H9 (cell line): ENCODE measurements around the gene CYP27A1. TPM values are rescaled to one million over a fixed set of nuclear protein-coding genes. Genes with fewer than 3 reads are reported as not detected.

Source experiments
- DNase-seq: peaks from one replicate; pipeline ENCODE4 v3.0.0-alpha.2; 2017
- H2AFZ ChIP-seq: one replicate; pipeline ENCODE4 v1.6.1; 2013; ENCODE audit warnings: mild to moderate bottlenecking, low read length, control low read depth, moderate library complexity
- H2AK5ac ChIP-seq: 2 replicates; pipeline ENCODE4 v1.6.1; 2013; ENCODE audit warnings: low read length, control low read depth, mixed read lengths; ENCODE audit not compliant: insufficient read length
- H2BK120ac ChIP-seq: one replicate; pipeline ENCODE4 v1.6.1; 2013; ENCODE audit warnings: low read depth, mild to moderate bottlenecking, low read length, control low read depth, inconsistent platforms; ENCODE audit not compliant: poor library complexity, severe bottlenecking
- H2BK12ac ChIP-seq: 2 replicates; pipeline ENCODE4 v1.6.1; 2013; ENCODE audit warnings: low read length, control low read depth, mixed read lengths, low read depth; ENCODE audit not compliant: insufficient read length
- H2BK15ac ChIP-seq: 2 replicates; pipeline ENCODE4 v1.6.1; 2013; ENCODE audit warnings: low read depth, low read length, control low read depth
- H2BK20ac ChIP-seq: one replicate; pipeline ENCODE4 v1.6.1; 2013; ENCODE audit warnings: low read depth, mild to moderate bottlenecking, low read length, control low read depth, inconsistent platforms; ENCODE audit not compliant: poor library complexity, severe bottlenecking
- H2BK5ac ChIP-seq: 2 replicates; pipeline ENCODE4 v1.6.1; 2013; ENCODE audit warnings: low read length, control low read depth, mixed read lengths; ENCODE audit not compliant: insufficient read length
- H3K14ac ChIP-seq: 2 replicates; pipeline ENCODE4 v1.6.1; 2013; ENCODE audit warnings: low read length, control low read depth; ENCODE audit not compliant: insufficient read depth
- H3K18ac ChIP-seq: 2 replicates; pipeline ENCODE4 v1.6.1; 2013; ENCODE audit warnings: low read depth, mild to moderate bottlenecking, mixed read lengths, low read length, control low read depth; ENCODE audit not compliant: insufficient read length
- H3K23ac ChIP-seq: 2 replicates; pipeline ENCODE4 v1.6.1; 2013; ENCODE audit warnings: low read length, control low read depth, mixed read lengths, low read depth; ENCODE audit not compliant: insufficient read length
- H3K23me2 ChIP-seq: 2 replicates; pipeline ENCODE4 v1.6.1; 2013; ENCODE audit warnings: low read depth, mild to moderate bottlenecking, mixed read lengths, low read length, control low read depth; ENCODE audit not compliant: insufficient read length, poor library complexity, severe bottlenecking
- H3K27ac ChIP-seq: 2 replicates; pipeline ENCODE4 v1.5.1; 2013; ENCODE audit warnings: low read length, control low read depth, mixed read lengths, low read depth; ENCODE audit not compliant: insufficient read length
- H3K27me3 ChIP-seq: 2 replicates; pipeline ENCODE4 v1.6.1; 2013; ENCODE audit warnings: low read length, control low read depth, inconsistent platforms; ENCODE audit not compliant: insufficient read depth
- H3K4ac ChIP-seq: 2 replicates; pipeline ENCODE4 v1.6.1; 2013; ENCODE audit warnings: low read depth, mild to moderate bottlenecking, control low read depth, inconsistent platforms, low read length, moderate library complexity
- H3K4me1 ChIP-seq: 2 replicates; pipeline ENCODE4 v1.6.1; 2013; ENCODE audit warnings: low read length, control low read depth, inconsistent platforms; ENCODE audit not compliant: insufficient read depth
- H3K4me2 ChIP-seq: 2 replicates; pipeline ENCODE4 v1.6.1; 2013; ENCODE audit warnings: low read length, control low read depth, mixed read lengths; ENCODE audit not compliant: insufficient read length, insufficient read depth
- H3K56ac ChIP-seq: 2 replicates; pipeline ENCODE4 v1.6.1; 2013; ENCODE audit warnings: low read depth, mild to moderate bottlenecking, mixed read lengths, low read length, control low read depth; ENCODE audit not compliant: insufficient read length
- H3K79me1 ChIP-seq: 2 replicates; pipeline ENCODE4 v1.6.1; 2013; ENCODE audit warnings: low read depth, mild to moderate bottlenecking, moderate library complexity, low read length, control low read depth, inconsistent platforms; ENCODE audit not compliant: insufficient read depth, poor library complexity, severe bottlenecking
- H3K79me2 ChIP-seq: 2 replicates; pipeline ENCODE4 v1.6.1; 2013; ENCODE audit warnings: low read length, control low read depth, inconsistent platforms; ENCODE audit not compliant: insufficient read depth
- H3K9ac ChIP-seq: 2 replicates; pipeline ENCODE4 v1.6.1; 2013; ENCODE audit warnings: low read length, control low read depth, mixed read lengths; ENCODE audit not compliant: insufficient read length; ENCODE audit errors: extremely low read depth
- H3K9me3 ChIP-seq: one replicate; pipeline ENCODE4 v1.6.1; 2013; ENCODE audit warnings: low read depth, low read length, inconsistent platforms; ENCODE audit not compliant: control insufficient read depth
- H3T11ph ChIP-seq: one replicate; pipeline ENCODE4 v1.6.1; 2013; ENCODE audit warnings: mild to moderate bottlenecking, low read length, control low read depth, inconsistent platforms
- H4K20me1 ChIP-seq: one replicate; pipeline ENCODE4 v1.6.1; 2013; ENCODE audit not compliant: control insufficient read depth, insufficient read length, insufficient read depth
- H4K5ac ChIP-seq: 2 replicates; pipeline ENCODE4 v1.6.1; 2013; ENCODE audit warnings: low read depth, mild to moderate bottlenecking, mixed read lengths, low read length, control low read depth; ENCODE audit not compliant: insufficient read length
- H4K8ac ChIP-seq: replicated peaks from 2 replicates; pipeline ENCODE4 v1.6.1; 2013; ENCODE audit warnings: low read length, control low read depth, mixed read lengths, low read depth; ENCODE audit not compliant: insufficient read length
- H4K91ac ChIP-seq: 2 replicates; pipeline ENCODE4 v1.6.1; 2013; ENCODE audit warnings: low read depth, mild to moderate bottlenecking, moderate library complexity, mixed read lengths, low read length, control low read depth; ENCODE audit not compliant: insufficient read length
- H3K27ac Mint-ChIP-seq, 3 experiments: 2 replicates in 2 of 3; 3 replicates in 1 of 3; pipeline ENCODE4 v1.8.0; 2020 to 2021; ENCODE audit warnings: mixed read lengths in 3 of 3, mild to moderate bottlenecking in 1 of 3, moderate library complexity in 1 of 3
- H3K27me3 Mint-ChIP-seq: 2 replicates; pipeline ENCODE4 v1.8.0; 2021; ENCODE audit warnings: low read depth, mild to moderate bottlenecking, moderate library complexity, mixed read lengths
- H3K36me3 Mint-ChIP-seq, 3 experiments: 2 replicates in 2 of 3; 3 replicates in 1 of 3; pipeline ENCODE4 v1.8.0; 2020 to 2021; ENCODE audit warnings: low read depth in 3 of 3, mixed read lengths in 3 of 3; ENCODE audit not compliant: insufficient read depth in 1 of 3
- H3K4me1 Mint-ChIP-seq, 2 experiments: 2 replicates each; pipeline ENCODE4 v1.8.0; 2020; ENCODE audit warnings: mixed read lengths in 2 of 2
- H3K4me3 Mint-ChIP-seq, 2 experiments: 2 replicates in 1 of 2; 3 replicates in 1 of 2; pipeline ENCODE4 v1.8.0; 2020 to 2021; ENCODE audit warnings: mild to moderate bottlenecking in 2 of 2, mixed read lengths in 2 of 2, moderate library complexity in 1 of 2
- H3K9me3 Mint-ChIP-seq, 2 experiments: 2 replicates in 1 of 2; 3 replicates in 1 of 2; pipeline ENCODE4 v1.8.0; 2020; ENCODE audit warnings: mild to moderate bottlenecking in 2 of 2, mixed read lengths in 2 of 2, moderate library complexity in 1 of 2
- CTCF ChIP-seq: fragments of 200-600 bp; sonication (generic); conservative IDR thresholded peaks from 3 replicates; pipeline ENCODE4 v1.8.0; 2021; ENCODE audit warnings: antibody characterized with exemption, mild to moderate bottlenecking
- WGBS: extraction: QIAGEN DNeasy Blood & Tissue Kit; methylation state at CpG from one replicate; pipeline ENCODE4 v1.1.7; 2013; ENCODE audit warnings: missing lambda C conversion rate, low lambda C conversion rate, mixed read lengths; ENCODE audit not compliant: insufficient read length; ENCODE audit errors: extremely low coverage; 5-methylcytosine and 5-hydroxymethylcytosine counted together
- total RNA-seq: library from RNA; stranded (reverse); gene quantifications from 2 replicates; pipeline ENCODE4 v1.2.1, GENCODE V29; 2021

CYP27A1 gene
- total RNA-seq, 1 experiment from 2014 or later, result 3.1 TPM

DNA sequence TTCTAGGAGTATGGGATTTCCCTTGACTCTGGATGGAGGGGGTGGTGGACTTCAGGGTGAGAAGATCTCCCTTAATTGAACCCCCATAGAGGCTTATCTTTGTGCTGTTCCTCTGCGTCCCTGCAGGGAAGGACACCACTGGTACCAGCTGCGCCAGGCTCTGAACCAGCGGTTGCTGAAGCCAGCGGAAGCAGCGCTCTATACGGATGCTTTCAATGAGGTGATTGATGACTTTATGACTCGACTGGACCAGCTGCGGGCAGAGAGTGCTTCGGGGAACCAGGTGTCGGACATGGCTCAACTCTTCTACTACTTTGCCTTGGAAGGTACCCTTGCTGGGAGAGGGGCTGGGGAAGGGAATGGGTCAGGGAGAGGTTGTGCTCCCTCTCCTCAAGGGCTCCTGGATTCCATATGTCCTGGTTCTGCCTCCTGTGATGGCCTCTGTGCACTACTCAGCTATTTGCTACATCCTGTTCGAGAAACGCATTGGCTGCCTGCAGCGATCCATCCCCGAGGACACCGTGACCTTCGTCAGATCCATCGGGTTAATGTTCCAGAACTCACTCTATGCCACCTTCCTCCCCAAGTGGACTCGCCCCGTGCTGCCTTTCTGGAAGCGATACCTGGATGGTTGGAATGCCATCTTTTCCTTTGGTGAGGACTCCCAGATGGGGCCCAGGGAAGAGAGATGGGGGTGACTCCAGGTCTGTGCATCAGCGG, 30.3 kb downstream of the CYP27A1 start:
- no peak overlapping the region for H3K4ac ChIP-seq
- no peaks in the 10 kb centered on the region for H3K9me3 ChIP-seq
- H3K4me1 Mint-ChIP-seq, result no peaks in the 10 kb centered on the region
- no peak overlapping the region for H3T11ph ChIP-seq
- no peak overlapping the region for H3K27ac ChIP-seq
- H2BK20ac ChIP-seq, result no peak overlapping the region
- no peak overlapping the region for H2BK5ac ChIP-seq
- H2BK12ac ChIP-seq, result no peak overlapping the region
- no peak overlapping the region for H3K4me2 ChIP-seq
- H3K79me1 ChIP-seq, result no peaks in the 10 kb centered on the region
- H3K23ac ChIP-seq, result no peak overlapping the region
- no peak overlapping the region for H3K4me3 Mint-ChIP-seq
- no peak overlapping the region for H4K8ac ChIP-seq
- H2BK120ac ChIP-seq, result no peak overlapping the region
- H3K23me2 ChIP-seq, result no peaks in the 10 kb centered on the region
- H4K91ac ChIP-seq, result no peak overlapping the region
- no peak overlapping the region for H2AK5ac ChIP-seq
- H3K27me3 ChIP-seq, result no peaks in the 10 kb centered on the region
- no peak overlapping the region for H2BK15ac ChIP-seq
- DNase-seq, result no peak
- no peak overlapping the region for H3K56ac ChIP-seq
- H3K36me3 Mint-ChIP-seq, result no peaks in the 10 kb centered on the region; a peak in 1 of 7 replicates
- no peak overlapping the region for H4K5ac ChIP-seq
- no peak overlapping the region for H3K18ac ChIP-seq
- no CpG with 5 or more reads among the region's 21 CpGs for WGBS
- no peak for TF ChIP-seq CTCF
- H4K20me1 ChIP-seq, result no peaks in the 10 kb centered on the region
- H3K9ac ChIP-seq, result no peak overlapping the region
- H3K14ac ChIP-seq, result no peak overlapping the region; the same call in 1 of the 2 replicates
- no peaks in the 10 kb centered on the region for H3K9me3 Mint-ChIP-seq
- H3K27ac Mint-ChIP-seq, result no peak overlapping the region
- H3K27me3 Mint-ChIP-seq, result no peaks in the 10 kb centered on the region
- no peaks in the 10 kb centered on the region for H3K79me2 ChIP-seq
- no peak overlapping the region for H2AFZ ChIP-seq
- no peaks in the 10 kb centered on the region for H3K4me1 ChIP-seq
